ENCODE results near the gene ZSWIM7.

DNA sequence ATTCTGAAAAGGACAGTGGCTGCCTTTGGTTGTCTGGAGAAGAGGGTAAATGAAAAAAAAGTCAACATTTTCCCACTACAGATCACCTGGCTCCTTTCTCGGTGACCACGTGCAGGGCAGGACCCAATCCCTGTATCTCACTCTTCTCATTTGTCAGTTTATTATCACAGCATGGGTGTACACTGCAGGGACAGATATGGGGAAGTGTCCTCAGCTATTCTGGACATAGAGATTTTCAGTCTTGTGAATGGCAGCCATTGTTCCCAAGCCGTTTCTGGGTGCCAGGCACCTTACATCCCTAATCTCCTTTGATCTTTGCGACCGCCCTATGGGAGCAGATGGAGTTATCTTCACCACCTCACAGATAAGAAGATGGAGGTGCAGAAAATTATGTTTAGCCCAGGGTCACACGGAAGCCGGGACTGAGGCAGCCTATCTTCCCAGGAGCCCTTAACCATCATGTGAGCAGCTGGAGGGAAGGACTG, 47.4 kb downstream of the ZSWIM7 start:
- TF ChIP-seq, protein P1, sequence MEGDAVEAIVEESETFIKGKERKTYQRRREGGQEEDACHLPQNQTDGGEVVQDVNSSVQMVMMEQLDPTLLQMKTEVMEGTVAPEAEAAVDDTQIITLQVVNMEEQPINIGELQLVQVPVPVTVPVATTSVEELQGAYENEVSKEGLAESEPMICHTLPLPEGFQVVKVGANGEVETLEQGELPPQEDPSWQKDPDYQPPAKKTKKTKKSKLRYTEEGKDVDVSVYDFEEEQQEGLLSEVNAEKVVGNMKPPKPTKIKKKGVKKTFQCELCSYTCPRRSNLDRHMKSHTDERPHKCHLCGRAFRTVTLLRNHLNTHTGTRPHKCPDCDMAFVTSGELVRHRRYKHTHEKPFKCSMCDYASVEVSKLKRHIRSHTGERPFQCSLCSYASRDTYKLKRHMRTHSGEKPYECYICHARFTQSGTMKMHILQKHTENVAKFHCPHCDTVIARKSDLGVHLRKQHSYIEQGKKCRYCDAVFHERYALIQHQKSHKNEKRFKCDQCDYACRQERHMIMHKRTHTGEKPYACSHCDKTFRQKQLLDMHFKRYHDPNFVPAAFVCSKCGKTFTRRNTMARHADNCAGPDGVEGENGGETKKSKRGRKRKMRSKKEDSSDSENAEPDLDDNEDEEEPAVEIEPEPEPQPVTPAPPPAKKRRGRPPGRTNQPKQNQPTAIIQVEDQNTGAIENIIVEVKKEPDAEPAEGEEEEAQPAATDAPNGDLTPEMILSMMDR (conservative IDR thresholded peaks at IDR 0.05; ENCODE audit: low read depth, low read length), result no peak
- TF ChIP-seq EZH2 (IDR thresholded peaks at IDR 0.05; ENCODE audit: borderline replicate concordance, low read depth, low read length, poor library complexity, severe bottlenecking), result no peak

Data from A673 (cell line).